ENCODE results near the gene HPD.

HPD gene

DNA sequence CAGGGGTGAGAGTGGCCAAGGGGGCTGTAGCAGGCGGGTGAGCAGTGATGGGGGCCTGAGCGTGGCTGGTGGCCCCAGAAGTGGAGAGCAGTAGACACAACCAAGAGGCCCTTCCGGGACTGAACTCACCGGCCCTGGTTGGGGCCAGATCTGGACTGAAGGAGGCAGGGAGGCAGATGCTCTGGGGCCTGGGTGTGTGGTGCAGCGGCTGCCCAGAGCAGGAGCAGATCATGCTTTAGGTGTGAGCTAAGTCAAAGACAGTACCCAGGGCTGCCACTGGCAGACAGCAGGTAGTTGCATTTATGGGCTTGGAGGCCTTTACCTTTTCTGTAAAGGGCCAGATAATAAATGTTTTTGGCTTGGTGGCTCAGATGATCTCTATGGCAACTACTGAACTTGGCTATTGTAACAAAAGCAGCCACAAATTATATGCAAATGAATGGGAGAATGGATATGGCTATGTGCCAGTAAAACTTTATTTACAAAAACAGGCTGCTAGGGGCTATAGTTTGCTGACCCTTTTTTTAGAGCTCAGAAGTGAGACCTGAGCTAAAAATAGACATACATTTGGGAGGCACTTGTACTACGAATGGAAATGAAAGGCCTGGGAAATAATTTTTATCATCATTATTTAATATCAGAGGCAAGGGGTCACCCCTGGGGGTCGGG, 29.3 kb downstream of the HPD start:
- DNase-seq (ENCODE audit: low read depth in 2 of 2, low spot score in 1 of 2) = no peak

DNA sequence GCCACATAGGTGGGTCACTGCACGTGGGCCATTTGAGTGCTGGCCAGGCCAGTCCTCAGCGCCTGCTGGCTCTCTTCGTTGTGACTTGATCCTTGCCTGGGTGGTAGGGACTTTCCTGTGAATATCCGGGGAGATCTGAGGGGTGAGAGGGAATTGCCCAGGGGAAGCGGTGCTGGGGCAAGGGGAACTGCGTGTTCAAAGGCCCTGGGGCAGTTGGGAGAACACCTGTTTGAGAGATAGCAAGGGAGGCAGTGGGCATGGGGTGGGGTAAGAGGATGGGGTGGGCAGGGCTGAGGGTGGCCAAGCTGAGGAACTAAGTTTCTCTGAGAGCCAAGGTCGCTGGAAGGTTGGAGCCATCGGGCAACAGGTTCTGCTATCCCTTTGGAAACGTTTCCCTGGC, 29.8 kb downstream of the HPD start:
- DNase-seq (ENCODE audit: low read depth in 2 of 2, low spot score in 1 of 2) = no peak

DNA sequence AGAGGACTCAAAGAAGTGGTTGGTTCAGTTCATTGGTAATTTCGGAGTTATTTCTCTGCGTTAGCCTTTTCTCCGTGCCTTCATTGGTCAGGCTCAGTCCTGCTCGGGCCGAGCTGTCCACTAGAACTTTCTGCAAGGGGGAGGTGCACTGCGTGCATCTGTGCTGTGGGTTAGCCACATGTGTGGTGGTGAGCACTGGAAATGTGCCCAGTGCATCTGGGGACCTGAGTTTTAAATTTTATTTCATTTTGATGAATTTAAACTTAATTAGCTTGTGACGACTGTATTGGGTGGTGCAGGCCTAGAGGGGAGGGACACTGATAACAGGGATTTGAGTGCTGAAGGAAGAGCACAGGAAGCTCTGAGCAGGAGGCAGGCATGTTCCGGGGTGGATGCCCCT, 30.4 kb downstream of the HPD start:
- DNase-seq (ENCODE audit: low read depth in 2 of 2, low spot score in 1 of 2) = no peak

DNA sequence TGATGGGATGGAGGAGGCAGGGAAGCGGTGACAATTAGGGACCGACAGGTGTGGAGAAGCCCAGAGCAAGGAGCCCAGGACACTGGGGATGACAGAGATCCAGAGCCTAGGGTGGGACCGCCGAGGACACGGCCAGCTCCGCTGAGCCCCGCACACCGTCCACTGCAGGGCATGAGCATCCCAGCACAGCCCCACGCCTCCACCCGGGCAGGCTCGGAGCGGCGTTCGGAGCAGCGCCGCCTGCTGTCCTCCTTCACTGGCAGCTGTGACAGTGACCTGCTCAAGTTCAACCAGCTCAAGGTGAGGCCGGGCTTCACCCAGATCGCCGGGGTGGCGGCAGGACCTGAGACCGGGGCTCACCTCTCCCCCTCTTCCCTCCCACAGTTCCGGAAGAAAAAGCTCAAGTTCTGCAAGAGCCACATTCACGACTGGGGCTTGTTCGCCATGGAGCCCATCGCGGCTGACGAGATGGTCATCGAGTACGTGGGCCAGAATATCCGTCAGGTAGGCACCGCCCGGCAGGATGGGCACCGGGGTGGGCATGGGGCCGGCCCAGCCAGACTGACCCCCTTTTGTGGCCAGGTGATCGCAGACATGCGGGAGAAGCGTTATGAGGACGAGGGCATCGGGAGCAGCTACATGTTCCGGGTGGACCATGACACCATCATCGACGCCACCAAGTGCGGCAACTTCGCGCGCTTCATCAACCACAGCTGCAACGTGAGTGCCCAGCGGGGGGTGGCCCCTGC, 31.1 kb downstream of the HPD start:
- no peak for DNase-seq (ENCODE audit: low read depth in 2 of 2, low spot score in 1 of 2)

DNA sequence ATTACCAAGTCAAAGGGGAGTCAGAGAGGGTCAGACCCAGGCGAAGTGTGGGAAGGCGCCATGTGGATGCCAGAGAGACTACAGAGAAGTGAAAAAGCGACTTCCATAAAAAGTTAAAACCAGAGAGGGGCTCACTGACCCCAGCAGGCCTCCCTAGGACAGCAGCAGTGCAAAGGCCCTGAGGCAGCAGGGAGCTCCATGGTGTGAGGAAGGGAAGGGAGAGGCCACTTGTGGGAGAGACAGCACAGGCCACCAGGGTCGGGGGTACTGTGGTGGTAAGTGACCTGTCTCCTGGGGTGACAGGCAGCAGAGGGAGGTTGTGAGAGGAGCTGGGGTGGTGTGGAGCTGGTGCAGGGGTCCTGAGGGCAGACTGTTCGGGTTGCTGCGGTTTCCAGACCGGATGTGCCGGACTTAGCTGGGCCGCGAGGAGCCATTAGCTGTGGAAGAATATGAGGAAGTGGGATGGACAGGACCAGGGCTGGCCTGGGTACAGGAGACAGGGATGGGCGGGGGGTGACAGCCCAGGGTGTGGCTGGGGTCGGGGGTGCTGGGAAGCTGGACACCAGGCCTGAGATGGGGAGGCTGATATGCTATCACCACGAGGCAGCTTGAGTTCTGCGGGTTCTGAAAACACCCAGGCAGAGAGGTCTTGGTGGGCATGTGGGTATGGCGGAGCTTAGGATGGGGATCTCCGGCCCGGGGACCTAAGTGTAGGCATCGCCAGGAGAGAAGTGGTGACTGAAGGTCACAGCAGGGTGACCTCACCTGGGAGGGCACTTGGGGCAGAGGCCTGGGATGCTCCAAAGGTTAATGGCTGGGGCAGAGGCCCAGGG, 32.1 kb downstream of the HPD start:
- no peak for DNase-seq (ENCODE audit: low read depth in 2 of 2, low spot score in 1 of 2)

DNA sequence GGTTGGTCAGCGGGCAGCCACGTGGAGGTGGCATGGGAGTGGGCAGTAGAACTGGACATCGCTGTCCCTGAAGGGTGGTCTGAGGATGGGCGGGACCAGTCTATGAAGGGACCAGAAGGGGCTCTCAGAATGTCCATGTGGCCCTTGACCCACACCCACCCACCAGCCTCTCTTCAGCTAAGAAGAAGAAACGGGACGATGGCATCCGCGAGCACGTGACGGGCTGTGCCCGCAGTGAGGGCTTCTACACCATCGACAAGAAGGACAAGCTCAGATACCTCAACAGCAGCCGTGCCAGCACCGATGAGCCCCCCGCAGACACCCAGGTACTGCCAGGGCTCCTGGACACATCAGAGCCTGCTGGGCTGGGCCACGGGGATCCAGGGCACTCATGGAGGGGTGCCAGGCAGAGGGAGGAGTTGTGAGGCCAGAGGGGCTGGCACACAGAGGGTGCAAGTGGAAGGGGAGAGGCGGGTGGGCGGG, 33.6 kb downstream of the HPD start:
- DNase-seq (ENCODE audit: low read depth in 2 of 2, low spot score in 1 of 2) = no peak

DNA sequence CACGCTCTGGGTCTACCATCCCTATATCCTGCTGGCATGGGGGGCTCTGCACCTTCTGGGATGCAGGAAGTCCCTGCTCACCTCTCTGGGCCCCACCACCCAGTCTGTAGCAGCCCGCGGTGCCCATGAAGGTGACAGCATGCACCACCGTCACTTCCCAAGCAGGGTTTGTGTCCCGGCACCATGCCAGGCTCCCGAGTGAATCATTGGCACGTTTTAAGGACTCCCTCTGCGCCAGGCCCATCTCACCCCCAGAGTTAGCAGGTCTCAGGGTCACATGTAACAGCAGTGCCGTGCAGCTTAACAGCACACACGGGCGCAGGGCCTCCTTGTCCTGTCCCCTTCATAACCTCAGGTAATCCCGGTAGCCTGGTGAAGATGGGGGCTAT, 34.9 kb downstream of the HPD start:
- DNase-seq (ENCODE audit: low read depth in 2 of 2, low spot score in 1 of 2) = no peak

DNA sequence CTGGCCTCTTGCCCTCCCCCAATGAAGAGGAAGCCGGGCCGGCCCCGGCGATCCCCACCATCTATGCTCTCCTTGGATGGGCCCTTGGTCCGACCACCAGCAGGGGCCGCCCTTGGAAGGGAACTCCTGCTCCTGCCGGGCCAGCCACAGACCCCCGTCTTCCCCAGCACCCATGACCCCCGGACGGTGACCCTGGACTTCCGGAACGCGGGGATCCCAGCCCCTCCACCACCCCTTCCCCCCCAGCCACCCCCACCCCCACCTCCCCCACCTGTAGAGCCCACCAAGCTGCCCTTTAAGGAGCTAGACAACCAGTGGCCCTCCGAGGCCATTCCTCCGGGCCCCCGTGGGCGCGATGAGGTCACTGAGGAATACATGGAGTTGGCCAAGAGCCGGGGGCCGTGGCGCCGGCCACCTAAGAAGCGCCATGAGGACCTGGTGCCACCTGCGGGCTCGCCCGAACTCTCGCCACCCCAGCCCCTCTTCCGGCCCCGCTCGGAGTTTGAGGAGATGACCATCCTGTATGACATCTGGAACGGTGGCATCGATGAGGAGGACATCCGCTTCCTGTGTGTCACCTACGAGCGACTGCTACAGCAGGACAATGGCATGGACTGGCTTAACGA, 35.4 kb downstream of the HPD start:
- DNase-seq (ENCODE audit: low read depth in 2 of 2, low spot score in 1 of 2) = no peak

DNA sequence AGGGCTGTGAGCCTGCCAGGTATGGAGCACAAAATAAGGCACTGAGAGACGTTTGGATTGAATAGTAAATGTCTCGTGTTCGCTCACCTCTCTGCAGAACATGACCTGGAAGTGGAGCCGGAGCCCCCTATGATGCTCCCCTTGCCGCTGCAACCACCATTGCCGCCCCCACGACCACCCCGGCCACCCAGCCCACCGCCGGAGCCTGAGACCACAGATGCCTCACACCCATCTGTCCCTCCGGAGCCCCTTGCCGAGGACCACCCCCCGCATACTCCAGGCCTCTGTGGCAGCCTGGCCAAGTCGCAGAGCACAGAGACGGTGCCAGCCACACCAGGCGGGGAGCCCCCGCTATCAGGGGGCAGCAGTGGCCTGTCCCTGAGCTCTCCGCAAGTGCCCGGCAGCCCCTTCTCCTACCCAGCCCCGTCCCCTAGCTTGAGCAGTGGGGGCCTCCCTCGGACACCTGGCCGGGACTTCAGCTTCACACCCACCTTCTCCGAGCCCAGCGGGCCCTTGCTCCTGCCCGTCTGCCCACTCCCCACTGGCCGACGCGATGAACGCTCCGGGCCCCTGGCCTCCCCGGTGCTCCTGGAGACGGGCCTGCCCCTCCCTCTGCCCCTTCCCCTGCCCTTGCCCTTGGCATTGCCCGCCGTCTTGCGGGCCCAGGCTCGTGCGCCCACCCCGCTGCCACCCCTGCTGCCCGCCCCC, 36.1 kb downstream of the HPD start:
- DNase-seq (ENCODE audit: low read depth in 2 of 2, low spot score in 1 of 2) = no peak

DNA sequence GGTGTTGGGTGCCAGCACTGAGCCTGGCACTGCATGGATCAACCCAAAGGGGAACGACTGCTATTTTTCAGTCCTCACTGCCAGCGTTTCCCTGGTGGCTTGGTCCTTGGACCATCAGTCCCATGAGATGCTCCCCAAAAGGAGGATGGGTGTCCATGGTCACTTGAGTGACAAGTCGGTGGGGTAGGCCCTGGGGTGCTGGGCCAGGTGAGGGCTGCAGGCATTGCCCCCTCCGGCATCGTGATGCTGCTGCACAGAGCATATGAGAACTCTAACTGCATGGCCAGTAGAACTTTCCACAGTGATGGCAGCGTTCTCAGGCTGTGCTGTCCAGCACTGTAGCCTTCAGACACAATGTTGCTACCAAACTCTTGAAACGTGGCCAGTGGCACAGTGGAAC, 38.6 kb downstream of the HPD start:
- DNase-seq (ENCODE audit: low read depth in 2 of 2, low spot score in 1 of 2) = no peak

DNA sequence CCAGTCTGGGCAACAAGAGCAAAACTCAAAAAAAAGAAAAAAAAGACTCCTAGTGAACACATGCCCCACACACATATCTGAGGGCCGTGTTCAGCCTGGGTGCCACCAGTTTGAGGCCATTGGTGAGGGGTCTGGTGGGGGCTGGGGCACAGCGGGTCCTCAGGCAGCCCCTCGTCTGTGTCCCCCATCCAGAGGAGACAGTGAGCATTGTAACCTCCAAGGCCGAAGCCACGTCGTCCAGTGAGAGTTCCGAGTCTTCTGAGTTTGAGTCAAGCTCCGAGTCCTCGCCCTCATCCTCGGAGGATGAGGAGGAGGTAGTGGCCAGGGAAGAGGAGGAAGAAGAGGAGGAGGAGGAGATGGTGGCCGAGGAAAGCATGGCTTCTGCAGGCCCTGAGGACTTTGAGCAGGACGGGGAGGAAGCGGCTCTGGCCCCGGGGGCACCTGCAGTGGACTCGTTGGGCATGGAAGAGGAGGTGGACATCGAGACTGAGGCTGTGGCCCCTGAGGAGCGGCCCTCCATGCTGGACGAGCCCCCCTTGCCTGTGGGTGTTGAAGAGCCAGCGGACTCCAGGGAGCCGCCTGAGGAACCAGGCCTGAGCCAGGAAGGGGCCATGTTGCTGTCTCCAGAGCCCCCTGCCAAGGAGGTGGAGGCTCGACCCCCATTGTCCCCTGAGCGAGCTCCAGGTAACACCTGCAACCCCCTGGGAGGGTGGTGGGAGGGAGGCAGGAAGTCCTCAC, 39.3 kb downstream of the HPD start:
- no peak for DNase-seq (ENCODE audit: low read depth in 2 of 2, low spot score in 1 of 2)

DNA sequence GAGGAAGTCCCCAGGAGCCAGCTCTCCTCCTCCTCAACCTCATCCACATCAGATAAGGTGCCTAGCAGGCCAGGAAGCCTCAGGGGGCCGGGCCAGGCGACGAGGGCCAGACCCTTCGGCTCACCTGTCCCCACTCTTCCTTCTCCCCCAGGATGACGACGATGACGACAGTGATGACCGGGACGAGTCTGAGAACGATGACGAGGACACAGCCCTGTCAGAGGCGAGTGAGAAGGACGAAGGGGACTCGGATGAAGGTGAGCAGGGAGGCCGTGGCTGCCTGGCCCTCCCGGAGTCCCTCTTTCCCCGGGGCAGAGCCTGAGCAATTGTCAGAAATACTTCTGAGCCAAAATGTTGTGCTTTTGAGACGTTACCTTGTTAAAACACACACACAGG, 41.0 kb downstream of the HPD start:
- DNase-seq (ENCODE audit: low read depth in 2 of 2, low spot score in 1 of 2) = no peak

DNA sequence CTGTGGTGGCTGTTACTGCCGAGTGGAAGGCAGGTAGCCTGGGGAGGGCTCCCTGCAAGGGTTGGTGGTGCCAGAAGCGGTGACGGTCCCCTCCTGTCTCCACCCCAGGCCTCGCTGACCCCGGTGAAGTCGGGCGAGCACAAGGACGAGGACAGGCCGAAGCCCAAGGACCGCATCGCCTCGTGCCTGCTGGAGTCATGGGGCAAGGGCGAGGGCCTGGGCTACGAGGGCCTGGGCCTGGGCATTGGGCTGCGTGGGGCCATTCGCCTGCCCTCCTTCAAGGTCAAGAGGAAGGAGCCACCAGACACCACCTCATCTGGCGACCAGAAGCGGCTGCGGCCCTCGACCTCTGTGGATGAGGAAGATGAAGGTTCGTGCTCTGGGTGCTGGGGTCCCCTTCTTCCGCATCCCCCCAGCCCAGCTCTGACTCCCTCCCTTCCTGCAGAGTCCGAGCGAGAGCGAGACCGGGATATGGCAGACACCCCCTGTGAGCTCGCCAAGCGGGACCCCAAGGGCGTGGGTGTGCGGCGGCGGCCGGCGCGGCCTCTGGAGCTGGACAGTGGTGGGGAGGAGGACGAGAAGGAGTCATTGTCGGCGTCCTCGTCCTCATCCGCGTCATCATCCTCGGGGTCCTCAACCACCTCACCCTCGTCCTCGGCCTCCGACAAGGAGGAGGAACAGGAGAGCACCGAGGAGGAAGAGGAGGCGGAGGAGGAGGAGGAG, 41.6 kb downstream of the HPD start:
- DNase-seq (ENCODE audit: low read depth in 2 of 2, low spot score in 1 of 2) = no peak

DNA sequence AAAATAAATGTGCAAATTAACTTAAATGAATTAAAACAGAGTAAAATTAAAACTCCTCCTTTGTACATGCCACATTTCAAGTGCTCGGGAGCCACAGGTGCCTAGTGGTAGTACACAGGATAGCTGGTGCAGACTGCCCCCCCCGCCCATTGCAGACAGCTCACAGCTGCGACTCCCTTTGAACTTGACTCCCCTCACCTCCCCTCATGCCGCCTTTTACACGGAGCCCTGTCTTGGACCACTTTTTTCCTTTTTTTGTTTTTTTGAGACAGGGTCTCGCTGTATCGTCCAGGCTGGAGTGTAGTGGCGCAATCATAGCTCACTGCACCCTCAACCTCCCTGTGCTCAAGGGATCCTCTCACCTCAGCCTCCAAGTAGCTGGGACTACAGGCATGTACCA, 43.4 kb downstream of the HPD start:
- DNase-seq (ENCODE audit: low read depth in 2 of 2, low spot score in 1 of 2) = no peak

DNA sequence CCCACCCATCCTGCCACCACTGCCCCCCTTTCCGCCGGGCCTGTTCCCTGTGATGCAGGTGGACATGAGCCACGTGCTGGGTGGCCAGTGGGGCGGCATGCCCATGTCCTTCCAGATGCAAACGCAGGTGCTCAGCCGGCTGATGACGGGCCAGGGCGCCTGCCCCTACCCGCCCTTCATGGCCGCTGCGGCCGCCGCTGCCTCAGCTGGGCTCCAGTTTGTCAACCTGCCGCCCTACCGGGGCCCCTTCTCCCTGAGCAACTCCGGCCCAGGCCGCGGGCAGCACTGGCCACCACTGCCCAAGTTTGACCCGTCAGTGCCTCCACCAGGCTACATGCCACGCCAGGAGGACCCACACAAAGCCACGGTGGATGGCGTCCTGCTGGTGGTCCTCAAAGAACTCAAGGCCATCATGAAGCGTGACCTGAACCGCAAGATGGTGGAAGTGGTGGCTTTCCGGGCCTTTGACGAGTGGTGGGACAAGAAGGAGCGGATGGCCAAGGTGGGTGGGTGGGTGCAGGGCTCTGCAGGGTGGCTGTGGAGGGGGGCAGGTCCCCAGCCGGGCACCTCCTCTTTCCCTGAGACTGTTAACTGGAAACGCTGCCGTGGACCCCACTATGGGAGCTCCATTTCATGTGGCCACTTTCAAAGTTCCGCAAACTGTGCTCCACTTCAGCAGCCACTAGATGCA, 44.1 kb downstream of the HPD start:
- no peak for DNase-seq (ENCODE audit: low read depth in 2 of 2, low spot score in 1 of 2)

DNA sequence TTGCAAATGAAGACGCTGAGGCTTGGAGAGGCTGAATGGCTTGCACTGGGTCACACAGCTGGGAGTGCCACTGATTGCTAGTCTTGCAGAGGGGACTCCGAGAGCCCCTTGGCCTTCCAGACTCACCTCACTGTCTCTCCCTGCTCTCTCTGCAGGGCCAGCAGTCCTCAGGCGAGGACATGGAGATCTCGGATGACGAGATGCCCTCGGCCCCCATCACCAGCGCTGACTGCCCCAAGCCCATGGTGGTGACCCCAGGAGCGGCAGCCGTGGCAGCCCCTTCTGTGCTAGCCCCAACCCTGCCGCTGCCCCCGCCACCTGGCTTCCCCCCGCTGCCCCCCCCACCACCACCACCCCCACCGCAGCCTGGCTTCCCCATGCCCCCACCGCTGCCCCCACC, 44.7 kb downstream of the HPD start:
- no peak for DNase-seq (ENCODE audit: low read depth in 2 of 2, low spot score in 1 of 2)

DNA sequence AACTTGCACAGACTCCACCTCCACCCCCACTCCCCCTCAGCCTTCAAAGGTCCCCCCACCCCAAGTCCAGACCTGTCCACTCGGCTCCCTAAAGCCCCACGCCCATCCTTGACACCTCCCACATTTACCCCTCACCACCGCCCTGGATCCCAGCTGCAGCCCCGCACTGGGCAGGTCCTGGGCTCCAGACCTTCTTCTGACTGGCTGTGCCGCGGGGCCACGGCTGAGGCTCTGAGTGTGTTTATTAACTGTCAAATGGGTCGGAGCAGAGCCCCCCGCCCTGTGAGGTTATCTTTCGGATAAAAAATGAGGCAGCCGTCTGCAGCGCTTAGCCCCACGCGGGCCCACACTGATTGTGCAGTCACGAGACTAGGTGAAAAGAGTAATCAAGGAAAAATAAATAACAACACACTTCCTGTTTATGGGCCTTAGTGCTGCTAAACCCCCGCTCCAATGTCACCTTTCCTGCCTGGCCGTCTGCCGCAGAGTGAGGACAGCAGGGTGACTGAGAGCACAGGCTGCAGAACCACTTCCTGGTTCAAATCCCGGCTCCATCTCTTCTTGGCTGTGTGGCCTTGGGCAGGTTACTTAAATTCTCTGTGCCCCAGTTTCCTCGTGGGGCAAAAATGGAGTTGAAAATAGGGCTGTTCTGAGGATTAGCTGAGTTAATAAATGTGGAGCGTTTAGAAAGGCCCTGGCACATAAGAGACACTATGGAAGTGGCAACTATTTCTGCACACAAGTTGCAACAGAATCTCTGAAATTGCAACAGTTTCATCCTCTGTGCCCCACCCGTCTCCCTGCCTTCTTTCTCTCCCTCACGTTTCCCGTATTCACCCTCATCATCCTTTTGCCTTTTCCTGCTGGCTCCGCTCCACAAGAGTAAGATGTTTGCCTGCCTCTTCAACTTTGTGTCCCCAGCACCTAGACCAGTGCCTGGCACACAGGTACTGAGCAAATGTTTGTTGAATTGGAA, 45.5 kb downstream of the HPD start:
- DNase-seq (ENCODE audit: low read depth in 2 of 2, low spot score in 1 of 2) = no peak

DNA sequence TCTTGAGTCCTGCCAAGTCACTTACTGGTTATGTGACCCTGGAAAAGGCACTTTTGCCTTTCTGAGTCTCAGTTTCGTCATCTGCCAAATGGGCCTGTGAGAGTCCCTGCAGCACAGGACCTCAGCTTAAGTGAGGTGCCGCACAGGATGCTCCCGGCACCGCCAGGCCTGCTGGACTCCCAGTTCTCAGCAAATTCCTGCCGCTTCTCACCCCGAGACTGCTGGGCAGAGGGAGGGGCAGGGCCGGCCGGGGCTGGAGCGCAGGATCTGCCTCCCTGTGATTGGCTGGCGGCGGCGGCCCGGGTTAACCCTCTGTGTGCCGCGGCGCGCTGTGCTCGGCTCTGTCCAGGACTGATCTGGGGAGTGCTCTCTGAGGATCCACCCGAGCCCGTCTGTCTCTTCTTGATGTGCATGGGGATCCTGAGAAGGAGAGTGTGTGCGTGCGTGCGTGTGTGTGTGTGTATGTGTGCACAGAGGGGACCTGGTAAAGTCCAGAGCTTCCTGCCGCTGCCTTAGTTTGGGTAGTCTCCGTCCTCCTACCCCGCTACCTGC, 46.3 kb downstream of the HPD start:
- DNase-seq (ENCODE audit: low read depth in 2 of 2, low spot score in 1 of 2) = no peak

Data from stimulated activated CD8-positive, alpha-beta memory T cell treated with anti-CD3 and anti-CD28 coated beads, Interleukin-4, amount 100 ng/mL, for 1 hour (primary cell).